Uterus (tissue), 4 donors: ENCODE results near the gene STAU1. TPM values are rescaled to one million over a fixed set of nuclear protein-coding genes. Genes with fewer than 3 reads are reported as not detected.

Source experiments
- DNase-seq, 2 donors: peaks; one replicate each; pipeline ENCODE4 v3.0.0-alpha.2; 2019 to 2020
- H3K27ac ChIP-seq, 2 donors: fragments of 200-600 bp; sonication (generic); 1 replicate in 1 of 2; 2 replicates in 1 of 2; pipeline ENCODE4 v1.5.1; 2016 to 2018
- H3K27me3 ChIP-seq, 2 donors: fragments of 200-600 bp; sonication (generic); one replicate each; pipeline ENCODE4 v1.5.1; 2018 to 2019; ENCODE audit warnings: control low read depth in 1 of 2
- H3K36me3 ChIP-seq, 2 donors: fragments of 200-600 bp; sonication (generic); one replicate each; pipeline ENCODE4 v1.5.1; 2019; ENCODE audit warnings: control low read depth in 1 of 2
- H3K4me1 ChIP-seq, 2 donors: fragments of 200-600 bp; sonication (generic); one replicate each; pipeline ENCODE4 v1.5.1; 2018 to 2019; ENCODE audit warnings: control low read depth in 1 of 2
- H3K4me3 ChIP-seq, 2 donors: fragments of 200-600 bp; sonication (generic); 1 replicate in 1 of 2; 2 replicates in 1 of 2; pipeline ENCODE4 v1.5.1; 2018 to 2019; ENCODE audit warnings: mild to moderate bottlenecking in 1 of 2
- H3K9me3 ChIP-seq, 2 donors: fragments of 200-600 bp; sonication (generic); one replicate each; pipeline ENCODE4 v1.5.1; 2019; ENCODE audit warnings: control low read depth in 1 of 2
- CTCF ChIP-seq, 4 experiments: fragments of 200-600 bp in 2 of 4; fragments of 450-650 bp in 2 of 4; sonication (generic) in 2 of 4; IDR thresholded peaks; one replicate each; pipeline ENCODE4 v1.5.1; 2016 to 2019; ENCODE audit warnings: antibody characterized with exemption in 4 of 4, mild to moderate bottlenecking in 2 of 4, moderate library complexity in 1 of 4
- POLR2A ChIP-seq, 2 donors: fragments of 450-650 bp; IDR thresholded peaks; one replicate each; pipeline ENCODE4 v1.6.1; 2016; ENCODE audit warnings: antibody characterized with exemption in 2 of 2, mild to moderate bottlenecking in 1 of 2, moderate library complexity in 1 of 2
- intact Hi-C: fragments of 100-400 bp; cut with DNase I; formaldehyde crosslinking; loops from one replicate; pipeline ENCODE4 v1.15.1; 2023; ENCODE audit warnings: low total_unique reads
- total RNA-seq, 4 donors: library from RNA; depleted of rRNA in 3 of 4; stranded (reverse); fragments of >200 nt in 3 of 4; gene quantifications; one replicate each; pipeline versions ENCODE4 v1.1.0 to v1.2.4, GENCODE V29; 2014 to 2023
- donor health status: DM: yes; HTN: yes; CAD: no.

The STAU1 gene
- total RNA-seq, 4 donors from 2014 or later = 52.6 to 97.1 (median 73.3) TPM

DNA sequence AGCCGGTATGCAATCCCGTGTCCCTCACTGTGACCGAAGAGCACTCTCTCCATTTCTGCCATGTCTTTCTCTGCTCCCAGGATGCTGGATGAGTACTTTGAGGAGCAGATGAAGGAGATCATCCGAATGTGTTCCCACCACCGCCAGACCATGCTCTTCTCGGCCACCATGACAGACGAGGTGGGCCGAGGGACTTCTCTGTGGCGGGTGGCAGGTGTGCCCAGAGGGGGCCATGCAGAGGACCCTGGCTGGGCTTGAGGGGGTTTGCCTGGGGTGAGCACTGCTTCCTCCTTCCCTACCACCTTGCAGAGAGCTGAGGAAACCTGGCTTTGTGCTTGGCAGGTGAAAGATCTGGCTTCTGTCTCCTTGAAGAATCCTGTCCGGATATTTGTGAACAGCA is 45.1 kb upstream of the STAU1 start:
- TF ChIP-seq CTCF (IDR thresholded peaks at IDR 0.05) = no peak
- no peak for TF ChIP-seq POLR2A (IDR thresholded peaks at IDR 0.05)
- Histone ChIP-seq H3K27ac (no peak overlapping the region), H3K4me1 (no peaks in the 10 kb centered on the region), H3K9me3 (no peaks in the 10 kb centered on the region), H3K36me3 (no peaks in the 10 kb centered on the region), H3K4me3 (no peak overlapping the region), H3K27me3 (no peaks in the 10 kb centered on the region)
- intact Hi-C loops = no loop called here
- DNase-seq = no peak

DNA sequence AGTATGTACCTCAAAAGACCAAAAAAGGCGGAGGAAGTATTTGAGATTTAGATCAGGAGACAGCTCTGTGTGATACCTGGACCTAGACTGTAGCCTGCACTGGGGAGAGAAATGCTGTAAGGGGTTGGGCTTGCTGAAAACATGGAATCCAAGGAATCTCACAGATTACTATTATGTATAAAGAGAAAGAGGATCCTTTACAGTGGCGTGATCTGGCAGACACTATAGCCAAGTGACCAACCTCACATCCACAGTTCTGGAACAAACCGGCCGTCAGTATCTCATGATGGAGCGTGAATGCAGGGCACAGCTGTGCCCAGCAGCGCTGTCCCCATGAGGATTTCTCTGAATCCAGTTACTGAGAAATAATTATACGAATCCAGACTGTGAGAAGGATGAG is 43.3 kb upstream of the STAU1 start:
- intact Hi-C loops = no loop called here
- TF ChIP-seq POLR2A (IDR thresholded peaks at IDR 0.05) (no peak), CTCF (IDR thresholded peaks at IDR 0.05) (no peak)

DNA sequence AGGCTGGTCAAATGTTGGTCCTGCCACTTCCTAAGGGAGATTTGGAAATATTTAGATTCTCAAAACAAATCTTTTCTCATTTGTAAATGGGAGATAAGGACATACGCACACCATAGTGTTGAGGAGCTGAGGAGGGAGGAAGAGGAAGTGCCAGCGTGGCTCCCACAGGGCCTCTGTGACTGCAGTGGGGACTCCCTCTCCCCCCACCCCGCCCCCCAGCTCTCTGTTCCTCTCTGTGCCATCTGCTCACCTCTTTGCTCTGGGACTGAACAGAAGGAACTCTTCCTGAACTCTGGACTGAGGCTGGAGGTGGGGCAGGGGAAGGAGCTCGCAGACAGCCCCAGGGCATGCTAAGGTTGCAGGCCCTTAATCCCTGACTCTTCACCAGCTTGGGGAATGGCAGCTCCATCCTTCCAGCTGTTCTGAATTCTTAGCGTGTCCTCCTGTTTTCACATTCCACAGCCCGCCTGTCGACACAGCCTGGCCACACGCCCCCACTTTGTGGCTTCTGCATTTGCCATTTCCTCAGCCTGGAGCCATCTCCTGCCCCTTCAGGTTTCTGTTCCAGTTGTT is 42.5 kb upstream of the STAU1 start:
- no peak overlapping the region for H3K27ac ChIP-seq
- intact Hi-C loops = no loop called here

More for the DNA sequence above, 43.3 kb upstream of the STAU1 start:
- no peak overlapping the region for H3K4me3 ChIP-seq
- no peak overlapping the region for H3K27ac ChIP-seq
- H3K27me3 ChIP-seq = no peaks in the 10 kb centered on the region
- H3K9me3 ChIP-seq = no peaks in the 10 kb centered on the region
- H3K36me3 ChIP-seq = no peaks in the 10 kb centered on the region
- DNase-seq = no peak
- H3K4me1 ChIP-seq = no peaks in the 10 kb centered on the region

DNA sequence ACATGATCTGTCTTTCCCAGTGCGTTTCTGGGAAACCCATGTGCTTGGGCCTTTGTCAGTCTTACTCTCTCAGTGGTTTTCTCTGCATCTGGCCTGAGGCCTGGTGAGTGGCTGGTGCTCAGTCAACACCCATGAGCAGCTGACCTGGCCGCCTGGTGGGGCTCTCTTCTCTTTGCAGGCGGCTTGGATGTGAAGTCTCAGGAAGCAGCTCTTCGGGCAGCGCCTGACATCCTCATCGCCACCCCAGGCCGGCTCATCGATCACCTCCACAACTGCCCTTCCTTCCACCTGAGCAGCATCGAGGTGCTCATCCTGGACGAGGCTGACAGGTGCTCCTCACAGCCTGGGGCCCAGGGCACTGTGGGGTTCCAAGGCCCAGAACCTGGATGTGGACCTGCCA is 41.9 kb upstream of the STAU1 start:
- H3K27ac ChIP-seq = no peak overlapping the region
- DNase-seq = no peak
- no peaks in the 10 kb centered on the region for H3K4me1 ChIP-seq
- no peaks in the 10 kb centered on the region for H3K9me3 ChIP-seq
- H3K36me3 ChIP-seq = no peaks in the 10 kb centered on the region
- intact Hi-C loops = no loop called here
- TF ChIP-seq POLR2A (IDR thresholded peaks at IDR 0.05) (no peak), CTCF (IDR thresholded peaks at IDR 0.05) (no peak)
- no peak overlapping the region for H3K4me3 ChIP-seq
- no peaks in the 10 kb centered on the region for H3K27me3 ChIP-seq

More for the DNA sequence above, 42.5 kb upstream of the STAU1 start:
- no peak for TF ChIP-seq CTCF (IDR thresholded peaks at IDR 0.05)
- no peak for TF ChIP-seq POLR2A (IDR thresholded peaks at IDR 0.05)
- no peaks in the 10 kb centered on the region for H3K4me1 ChIP-seq
- H3K9me3 ChIP-seq = no peaks in the 10 kb centered on the region
- no peak overlapping the region for H3K4me3 ChIP-seq
- no peaks in the 10 kb centered on the region for H3K36me3 ChIP-seq
- H3K27me3 ChIP-seq = no peaks in the 10 kb centered on the region
- no peak for DNase-seq

DNA sequence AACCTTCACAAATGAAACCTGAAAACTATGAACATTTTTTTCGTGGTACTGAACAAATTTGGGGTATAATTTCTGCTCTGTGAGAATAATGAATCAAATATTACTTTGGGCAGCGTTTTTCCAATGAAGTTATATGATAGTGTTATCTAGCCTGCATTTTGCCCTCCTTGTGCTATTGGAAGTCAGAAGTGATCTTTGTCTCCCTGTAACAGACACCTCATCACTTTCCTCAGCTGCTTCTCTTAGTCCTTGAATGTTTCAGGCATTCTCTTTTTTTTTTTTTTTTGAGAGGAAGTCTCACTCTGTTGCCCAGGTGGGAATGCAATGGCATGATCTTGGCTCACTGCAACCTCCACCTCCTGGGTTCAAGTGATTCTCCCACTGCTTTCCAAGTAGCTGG is 41.2 kb upstream of the STAU1 start:
- H3K4me3 ChIP-seq = no peak overlapping the region
- no peak overlapping the region for H3K27ac ChIP-seq
- DNase-seq = no peak
- H3K27me3 ChIP-seq = no peaks in the 10 kb centered on the region
- no peaks in the 10 kb centered on the region for H3K36me3 ChIP-seq
- intact Hi-C loops = no loop called here
- TF ChIP-seq POLR2A (IDR thresholded peaks at IDR 0.05) (no peak), CTCF (IDR thresholded peaks at IDR 0.05) (no peak)
- no peaks in the 10 kb centered on the region for H3K9me3 ChIP-seq
- no peaks in the 10 kb centered on the region for H3K4me1 ChIP-seq
